Measurements from ENCODE around the gene SPG11. TPM values are rescaled to one million over a fixed set of nuclear protein-coding genes. Genes with fewer than 3 reads are reported as not detected.
"Not testable (repeated sequence)": the region's sequence is repeated elsewhere in the genome, so short reads cannot be mapped to it uniquely, and the experiment has no call there.

SPG11 gene
- total RNA-seq, 2 experiments from 2014 or later = 83.2 to 96.4 TPM

DNA sequence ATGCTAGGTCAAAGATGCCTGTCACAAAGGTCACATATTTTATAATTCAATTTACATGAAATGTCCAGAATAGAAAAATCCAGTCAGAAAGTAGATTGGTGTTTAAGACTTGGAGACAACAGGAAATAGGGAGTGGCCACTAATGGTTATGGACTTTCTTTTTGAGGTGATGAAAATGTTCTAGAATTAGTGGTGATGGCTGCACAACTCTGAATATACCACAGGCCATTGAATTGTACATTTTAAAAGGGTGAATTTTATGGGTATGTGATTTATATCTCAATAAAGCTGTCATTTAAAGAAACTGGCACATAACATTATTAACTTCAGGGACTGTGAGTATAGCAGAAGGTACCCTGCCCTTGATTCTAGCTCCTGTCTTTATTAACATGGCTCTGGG lies 15.8 kb downstream of the SPG11 start:
- CTCF ChIA-PET = interaction anchor here (0.6 kb wide), 1 partner anchor 111 kb away, joined by 3 read pairs; no protein-coding TSS in a partner anchor

DNA sequence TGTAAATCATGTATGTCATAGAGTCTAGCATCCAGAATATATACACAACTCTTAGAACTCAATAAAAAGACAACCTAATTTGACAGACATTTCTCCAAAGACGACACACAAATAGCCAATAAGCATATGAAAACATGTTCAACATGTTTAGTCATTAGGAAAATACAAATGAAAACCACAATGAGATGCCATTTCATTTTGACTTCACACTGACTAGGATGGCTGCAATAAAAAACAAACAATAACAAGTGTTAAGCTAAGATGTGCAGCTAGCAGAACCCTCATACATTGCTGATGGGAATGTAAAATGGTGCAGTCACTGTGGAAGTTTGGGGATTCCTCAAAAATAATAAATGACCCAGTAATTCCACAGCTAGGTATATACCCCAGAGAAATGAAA lies 16.4 kb downstream of the SPG11 start:
- no peak overlapping the region for H3K27ac Mint-ChIP-seq

More for the DNA sequence above, 15.8 kb downstream of the SPG11 start:
- Mint-ChIP-seq H3K27me3 (ENCODE audit: low read depth) (no peaks in the 10 kb centered on the region), H3K9me3 (peaks cover 10% of the 10 kb centered on the region), H3K4me1 (ENCODE audit: low read depth) (peaks cover 50% of the 10 kb centered on the region), H3K36me3 (ENCODE audit: low read depth) (peaks cover 64% of the 10 kb centered on the region), H3K4me3 (no peak overlapping the region), H3K27ac (no peak overlapping the region)
- intact Hi-C loops (cut with micrococcal nuclease) = no loop called here
- DNase-seq = no peak

DNA sequence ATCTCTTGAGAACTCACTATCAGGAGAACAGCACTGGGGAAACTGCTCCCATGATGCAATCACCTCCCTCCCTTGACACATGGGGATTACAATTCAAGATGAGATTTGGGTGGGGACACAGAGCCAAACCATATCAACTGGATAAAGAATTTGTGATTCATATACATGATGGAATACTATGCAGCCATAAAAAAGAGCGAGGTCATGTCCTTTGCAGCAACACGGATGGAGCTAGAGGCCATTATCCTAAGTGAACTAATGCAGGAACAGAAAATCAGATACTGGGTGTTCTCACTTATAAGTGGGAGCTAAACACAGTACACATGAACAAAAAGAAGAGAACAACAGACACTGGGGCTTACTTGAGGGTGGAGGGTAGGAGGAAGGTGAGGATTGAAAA lies 17.0 kb downstream of the SPG11 start:
- no peak overlapping the region for H3K4me3 Mint-ChIP-seq
- intact Hi-C loops (cut with micrococcal nuclease) = no loop called here
- no peaks in the 10 kb centered on the region for H3K27me3 Mint-ChIP-seq (ENCODE audit: low read depth)
- peak overlapping the region; percentile 54 for H3K27ac Mint-ChIP-seq
- CTCF ChIA-PET = no interaction called here
- peaks cover 64% of the 10 kb centered on the region for H3K36me3 Mint-ChIP-seq (ENCODE audit: low read depth)
- peaks cover 10% of the 10 kb centered on the region for H3K9me3 Mint-ChIP-seq
- no peak for DNase-seq
- H3K4me1 Mint-ChIP-seq (ENCODE audit: low read depth) = peaks cover 45% of the 10 kb centered on the region

More for the DNA sequence above, 16.4 kb downstream of the SPG11 start:
- peaks cover 10% of the 10 kb centered on the region for H3K9me3 Mint-ChIP-seq
- H3K4me1 Mint-ChIP-seq (ENCODE audit: low read depth) = peaks cover 49% of the 10 kb centered on the region
- intact Hi-C loops (cut with micrococcal nuclease) = no loop called here
- H3K36me3 Mint-ChIP-seq (ENCODE audit: low read depth) = peaks cover 64% of the 10 kb centered on the region
- no peak overlapping the region for H3K4me3 Mint-ChIP-seq
- H3K27me3 Mint-ChIP-seq (ENCODE audit: low read depth) = no peaks in the 10 kb centered on the region
- DNase-seq = no peak
- CTCF ChIA-PET = no interaction called here

GRCh38 chr15:44641651-44642050 lies 21.8 kb downstream of the SPG11 start:
- peaks cover 46% of the 10 kb centered on the region for H3K36me3 Mint-ChIP-seq (ENCODE audit: low read depth)
- peaks cover 9% of the 10 kb centered on the region for H3K9me3 Mint-ChIP-seq
- H3K4me1 Mint-ChIP-seq (ENCODE audit: low read depth) = peaks cover 32% of the 10 kb centered on the region
- no peak overlapping the region for H3K27ac Mint-ChIP-seq
- intact Hi-C loops (cut with micrococcal nuclease) = no loop called here
- no peaks in the 10 kb centered on the region for H3K27me3 Mint-ChIP-seq (ENCODE audit: low read depth)
- no peak for DNase-seq
- CTCF ChIA-PET = no interaction called here
- H3K4me3 Mint-ChIP-seq = no peak overlapping the region

- DNase-seq = no peak
- CTCF ChIA-PET = no interaction called here
- Mint-ChIP-seq H3K27me3 (ENCODE audit: low read depth) (no peaks in the 10 kb centered on the region), H3K9me3 (no peaks in the 10 kb centered on the region), H3K36me3 (ENCODE audit: low read depth) (peaks cover 30% of the 10 kb centered on the region), H3K27ac (no peak overlapping the region), H3K4me1 (ENCODE audit: low read depth) (peaks cover 31% of the 10 kb centered on the region), H3K4me3 (no peak overlapping the region)
- intact Hi-C loops (cut with micrococcal nuclease) = no loop called here
Measured at GRCh38 chr15:44636976-44637375, 26.5 kb downstream of the SPG11 start.

DNA sequence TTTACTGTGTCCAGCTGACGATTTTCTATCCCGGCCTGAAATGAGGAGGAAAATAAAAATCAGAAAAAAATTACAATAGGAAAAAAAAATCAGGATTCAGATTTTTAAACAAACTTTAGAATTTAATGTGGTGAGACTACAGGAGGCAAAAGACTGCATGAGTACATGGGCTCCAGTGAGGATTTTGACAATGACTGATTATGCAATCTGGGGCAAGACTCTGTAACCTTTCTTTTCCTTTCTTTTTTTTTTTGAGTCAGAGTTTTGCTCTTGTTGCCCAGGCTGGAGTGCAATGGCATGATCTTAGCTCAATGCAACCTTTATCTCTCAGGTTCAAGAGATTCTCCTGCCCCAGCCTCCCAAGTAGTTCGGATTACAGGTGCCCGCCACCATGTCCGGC lies 29.9 kb downstream of the SPG11 start:
- peak; percentile 34 for DNase-seq
- intact Hi-C loops (cut with micrococcal nuclease) = loop anchor here (1.0 kb wide), 8 partner anchors 30 to 566 kb away; partner anchors contain the start of gene SPG11
- peaks cover 41% of the 10 kb centered on the region for H3K36me3 Mint-ChIP-seq (ENCODE audit: low read depth)

DNA sequence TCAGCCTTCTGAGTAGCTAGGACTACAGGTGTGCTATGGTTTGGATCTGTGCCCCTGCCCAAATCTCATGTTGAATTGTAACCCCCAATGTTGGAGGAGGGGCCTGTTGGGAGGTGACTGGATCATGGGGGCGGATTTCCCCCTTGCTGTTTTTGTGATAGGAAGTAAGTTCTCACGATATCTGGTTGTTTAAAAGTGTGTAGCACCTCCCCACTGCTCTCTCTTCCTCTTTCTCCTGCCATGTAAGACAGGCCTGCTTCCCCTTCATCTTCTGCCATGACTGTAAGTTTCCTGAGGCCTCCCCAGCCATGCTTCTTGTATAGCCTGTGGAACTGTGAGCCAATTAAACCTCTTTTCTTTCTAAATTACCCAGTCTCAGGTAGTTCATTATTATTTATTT lies 38.2 kb downstream of the SPG11 start:
- Mint-ChIP-seq H3K36me3 (ENCODE audit: low read depth) (peaks cover 34% of the 10 kb centered on the region), H3K4me1 (ENCODE audit: low read depth) (peaks cover 14% of the 10 kb centered on the region)
- H3K27ac Mint-ChIP-seq; H3K9me3 Mint-ChIP-seq; H3K27me3 Mint-ChIP-seq (ENCODE audit: low read depth); DNase-seq; intact Hi-C loops (cut with micrococcal nuclease); H3K4me3 Mint-ChIP-seq: not testable (repeated sequence)
- CTCF ChIA-PET = interaction anchor here (0.5 kb wide), 1 partner anchor 165 kb away, joined by 3 read pairs; no protein-coding TSS in a partner anchor

More for the DNA sequence above, 29.9 kb downstream of the SPG11 start:
- H3K4me1 Mint-ChIP-seq (ENCODE audit: low read depth) = peaks cover 34% of the 10 kb centered on the region
- H3K27me3 Mint-ChIP-seq (ENCODE audit: low read depth) = no peaks in the 10 kb centered on the region
- peak overlapping the region; percentile 98 for H3K27ac Mint-ChIP-seq
- no peaks in the 10 kb centered on the region for H3K9me3 Mint-ChIP-seq
- peak overlapping the region; percentile 65 for H3K4me3 Mint-ChIP-seq
- CTCF ChIA-PET = interaction anchor here (0.6 to 2.4 kb wide), 6 partner anchors 30 to 104 kb away, joined by 3 to 8 read pairs (median 4); partner anchors contain the start of gene SPG11

GRCh38 chr15:44623178-44623577 lies 40.3 kb downstream of the SPG11 start:
- CTCF ChIA-PET = interaction anchor here (1.5 kb wide), 1 partner anchor 30 kb away, joined by 3 read pairs; no protein-coding TSS in a partner anchor
- no peak overlapping the region for H3K4me3 Mint-ChIP-seq
- intact Hi-C loops (cut with micrococcal nuclease) = no loop called here
- no peak for DNase-seq
- no peaks in the 10 kb centered on the region for H3K27me3 Mint-ChIP-seq (ENCODE audit: low read depth)
- H3K9me3 Mint-ChIP-seq = no peaks in the 10 kb centered on the region
- H3K36me3 Mint-ChIP-seq (ENCODE audit: low read depth) = peaks cover 32% of the 10 kb centered on the region
- H3K4me1 Mint-ChIP-seq (ENCODE audit: low read depth) = peaks cover 14% of the 10 kb centered on the region
- H3K27ac Mint-ChIP-seq = no peak overlapping the region

DNA sequence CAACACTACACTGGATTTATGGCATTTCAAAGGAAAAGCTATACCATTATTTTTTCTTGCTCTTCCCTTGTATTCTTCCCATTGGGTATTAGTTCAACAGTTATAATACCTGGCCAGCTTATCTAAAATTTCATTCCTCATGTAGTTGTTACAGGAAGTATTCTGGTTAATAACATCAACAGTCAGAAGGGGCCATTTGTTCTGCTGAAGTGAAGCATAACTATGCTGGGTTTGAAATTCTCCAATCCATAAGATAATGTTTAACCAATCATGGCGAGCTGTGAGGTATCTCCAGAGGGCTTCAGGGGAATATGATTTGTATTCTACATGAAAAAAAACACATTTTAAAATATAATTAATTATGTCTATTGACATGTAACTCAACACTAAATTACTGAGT lies 43.4 kb downstream of the SPG11 start:
- Mint-ChIP-seq H3K27me3 (ENCODE audit: low read depth) (no peaks in the 10 kb centered on the region), H3K9me3 (no peaks in the 10 kb centered on the region), H3K36me3 (ENCODE audit: low read depth) (peaks cover 30% of the 10 kb centered on the region), H3K27ac (no peak overlapping the region), H3K4me1 (ENCODE audit: low read depth) (peaks cover 9% of the 10 kb centered on the region), H3K4me3 (no peak overlapping the region)
- CTCF ChIA-PET = interaction anchor here (0.7 to 2.3 kb wide), 3 partner anchors 40 to 118 kb away, joined by 3 to 10 read pairs (median 4); partner anchors contain the start of gene TRIM69
- DNase-seq = no peak
- intact Hi-C loops (cut with micrococcal nuclease) = no loop called here

DNA sequence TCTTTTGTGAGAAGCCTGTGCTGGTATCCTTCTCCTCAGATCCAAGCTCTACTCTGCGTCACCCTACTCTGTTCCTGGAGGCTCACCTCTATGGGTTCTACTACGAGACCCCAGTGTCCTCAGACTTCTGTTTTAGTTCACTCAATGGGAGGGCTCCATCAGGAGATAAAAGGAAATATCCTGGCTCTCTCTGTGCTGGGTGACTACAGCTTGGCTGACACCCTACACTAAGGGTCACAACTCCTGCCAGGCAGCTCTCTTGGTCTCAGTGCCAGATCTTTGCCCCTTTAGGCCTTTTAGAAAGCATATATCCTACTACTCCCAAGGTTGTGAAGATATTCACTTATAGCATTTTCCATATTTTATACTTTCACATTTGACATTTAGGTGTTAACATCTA lies 46.5 kb downstream of the SPG11 start:
- Mint-ChIP-seq H3K36me3 (ENCODE audit: low read depth) (peaks cover 44% of the 10 kb centered on the region), H3K4me1 (ENCODE audit: low read depth) (no peaks in the 10 kb centered on the region), H3K27me3 (ENCODE audit: low read depth) (no peaks in the 10 kb centered on the region), H3K9me3 (no peaks in the 10 kb centered on the region), H3K4me3 (no peak overlapping the region), H3K27ac (no peak overlapping the region)
- no peak for DNase-seq
- intact Hi-C loops (cut with micrococcal nuclease) = no loop called here
- CTCF ChIA-PET = interaction anchor here (0.8 kb wide), 1 partner anchor 12 kb away, joined by 4 read pairs; no protein-coding TSS in a partner anchor

DNA sequence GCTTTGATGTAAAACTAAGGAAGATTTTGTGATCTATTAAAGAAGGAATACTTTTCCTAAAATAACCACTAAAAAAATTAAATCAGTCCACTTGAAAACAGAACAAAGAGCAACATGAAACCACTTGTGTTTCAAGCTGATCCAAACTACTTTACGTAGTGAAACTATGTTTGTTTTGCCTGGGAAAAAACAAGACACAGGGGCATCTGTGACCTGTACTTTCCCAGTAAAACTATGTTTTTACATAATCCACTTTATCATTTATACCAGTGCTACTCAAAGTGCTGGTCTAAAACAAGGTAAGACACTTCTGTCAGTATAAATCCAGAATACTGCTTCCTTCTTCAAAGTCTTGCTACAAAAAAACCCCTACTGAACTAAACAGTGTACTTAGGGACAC lies 56.7 kb downstream of the SPG11 start:
- CTCF ChIA-PET = interaction anchor here (1.3 kb wide), 1 partner anchor 14 kb away, joined by 3 read pairs; no protein-coding TSS in a partner anchor
- H3K9me3 Mint-ChIP-seq = no peaks in the 10 kb centered on the region

DNA sequence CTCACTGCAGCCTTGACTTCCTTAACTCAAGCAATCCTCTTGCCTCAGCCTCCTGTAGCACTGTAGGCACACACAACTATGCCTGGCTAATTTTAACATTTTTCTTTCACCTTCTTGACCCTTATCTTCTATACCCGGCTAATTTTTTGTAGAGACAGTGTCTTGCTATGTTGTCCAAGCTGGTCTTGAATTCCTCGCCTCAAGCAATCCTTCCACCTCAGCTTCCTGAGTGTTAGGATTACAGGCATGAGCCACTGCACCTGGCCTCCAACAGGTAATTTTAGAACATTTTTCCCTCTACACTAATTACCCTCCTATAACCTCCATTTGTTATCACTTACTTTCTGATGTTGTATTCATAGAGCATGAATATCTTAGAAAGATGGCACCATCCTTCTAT lies 60.3 kb downstream of the SPG11 start:
- no peaks in the 10 kb centered on the region for H3K27me3 Mint-ChIP-seq (ENCODE audit: low read depth)
- no peak overlapping the region for H3K4me3 Mint-ChIP-seq
- no peak for DNase-seq
- CTCF ChIA-PET = interaction anchor here (0.6 kb wide), 1 partner anchor 112 kb away, joined by 4 read pairs; no protein-coding TSS in a partner anchor
- H3K27ac Mint-ChIP-seq = no peak overlapping the region
- no peaks in the 10 kb centered on the region for H3K9me3 Mint-ChIP-seq
- peaks cover 45% of the 10 kb centered on the region for H3K36me3 Mint-ChIP-seq (ENCODE audit: low read depth)
- peaks cover 8% of the 10 kb centered on the region for H3K4me1 Mint-ChIP-seq (ENCODE audit: low read depth)
- intact Hi-C loops (cut with micrococcal nuclease) = no loop called here

More for the DNA sequence above, 56.7 kb downstream of the SPG11 start:
- intact Hi-C loops (cut with micrococcal nuclease) = no loop called here
- DNase-seq = no peak
- H3K27me3 Mint-ChIP-seq (ENCODE audit: low read depth) = no peaks in the 10 kb centered on the region
- no peak overlapping the region for H3K4me3 Mint-ChIP-seq
- H3K27ac Mint-ChIP-seq = no peak overlapping the region
- H3K4me1 Mint-ChIP-seq (ENCODE audit: low read depth) = no peaks in the 10 kb centered on the region
- H3K36me3 Mint-ChIP-seq (ENCODE audit: low read depth) = peaks cover 39% of the 10 kb centered on the region

DNA sequence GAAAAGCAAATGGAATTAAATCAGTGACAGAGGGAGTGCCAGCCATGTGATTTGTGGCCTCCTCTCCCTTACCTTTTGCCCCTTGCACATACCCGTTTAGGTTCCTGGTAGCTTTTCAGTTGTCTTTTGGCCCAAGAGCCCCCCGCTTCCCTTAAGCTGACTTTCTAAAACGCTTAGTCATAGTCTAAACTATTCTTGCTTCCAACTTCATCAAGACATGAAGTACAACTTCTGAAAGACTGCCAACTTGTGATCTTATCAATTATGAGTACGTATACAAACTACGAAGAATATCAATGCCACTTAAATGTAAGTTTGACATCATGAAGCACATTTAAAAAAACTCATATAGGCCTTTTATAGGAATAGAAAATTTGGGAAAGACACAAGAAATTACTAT lies 64.6 kb downstream of the SPG11 start:
- Mint-ChIP-seq H3K4me1 (ENCODE audit: low read depth) (peaks cover 26% of the 10 kb centered on the region), H3K9me3 (no peaks in the 10 kb centered on the region), H3K4me3 (no peak overlapping the region), H3K36me3 (ENCODE audit: low read depth) (peaks cover 39% of the 10 kb centered on the region), H3K27me3 (ENCODE audit: low read depth) (no peaks in the 10 kb centered on the region), H3K27ac (no peak overlapping the region)
- no peak for DNase-seq
- intact Hi-C loops (cut with micrococcal nuclease) = no loop called here
- CTCF ChIA-PET = interaction anchor here (1.4 to 2.8 kb wide), 2 partner anchors 9 to 138 kb away, joined by 4 to 12 read pairs; partner anchors contain the start of gene TRIM69

Measured in activated naive CD4-positive, alpha-beta T cell treated with anti-CD3 and anti-CD28 coated beads for 36 hours (primary cell).